Kidney epithelial cell (primary cell): ENCODE results near the gene SKOR2. TPM values are rescaled to one million over a fixed set of nuclear protein-coding genes. Genes with fewer than 3 reads are reported as not detected.

Experiments
- DNase-seq: peaks from one replicate; pipeline ENCODE4 v3.0.0-alpha.2; 2010; ENCODE audit warnings: low read depth
- H3K27me3 ChIP-seq: 2 replicates; pipeline ENCODE4 v1.6.0; 2011; ENCODE audit warnings: low read length; ENCODE audit not compliant: control insufficient read depth, insufficient read depth
- H3K36me3 ChIP-seq: 2 replicates; pipeline ENCODE4 v1.5.1; 2011; ENCODE audit warnings: low read length; ENCODE audit not compliant: control insufficient read depth, insufficient read depth
- H3K4me3 ChIP-seq: 2 replicates; pipeline ENCODE4 v1.5.1; 2011; ENCODE audit warnings: low read depth, mild to moderate bottlenecking, control low read depth, low read length
- CTCF ChIP-seq: IDR thresholded peaks from 2 replicates; pipeline ENCODE4 v1.5.1; 2011; ENCODE audit warnings: mild to moderate bottlenecking, moderate library complexity, low read length, control low read depth, inconsistent platforms; ENCODE audit not compliant: insufficient read depth, poor library complexity, severe bottlenecking
- total RNA-seq: library from RNA; depleted of rRNA; stranded (reverse); fragments of >200 nt; gene quantifications from 2 replicates; pipeline ENCODE4 v1.2.3, GENCODE V29; 2015

The SKOR2 gene
- total RNA-seq, 1 donor from 2014 or later: not detected

- no peaks in the 10 kb centered on the region for H3K27me3 ChIP-seq
- H3K4me3 ChIP-seq: no peak overlapping the region
- TF ChIP-seq CTCF: no peak
- no peak for DNase-seq
- no peaks in the 10 kb centered on the region for H3K36me3 ChIP-seq
Observed at GRCh38 chr18:47180765-47181164, 70.7 kb downstream of the SKOR2 start.

GRCh38 chr18:47179520-47179919 lies 71.9 kb downstream of the SKOR2 start:
- Histone ChIP-seq H3K4me3 (no peak overlapping the region), H3K27me3 (no peaks in the 10 kb centered on the region), H3K36me3 (no peaks in the 10 kb centered on the region)
- no peak for TF ChIP-seq CTCF
- no peak for DNase-seq

- peak; percentile 50 for DNase-seq
- no peaks in the 10 kb centered on the region for H3K36me3 ChIP-seq
- peak within 1 kb of the TSS; percentile 95 for H3K4me3 ChIP-seq
- no peaks in the 10 kb centered on the region for H3K27me3 ChIP-seq
- TF ChIP-seq CTCF: no peak
Observed at GRCh38 chr18:47175898-47176575, 75.4 kb downstream of the SKOR2 start, which contains the start of gene IER3IP1. TSS of gene IER3IP1 (minus strand) at chr18:47176364. CDS start at chr18:47176277, 87 bp downstream.

GRCh38 chr18:47175283-47175897 lies 76.1 kb downstream of the SKOR2 start:
- Histone ChIP-seq H3K4me3 (peak overlapping the region; percentile 95), H3K36me3 (no peaks in the 10 kb centered on the region), H3K27me3 (no peaks in the 10 kb centered on the region)
- DNase-seq: no peak
- TF ChIP-seq CTCF: no peak

- TF ChIP-seq CTCF: no peak
- no peaks in the 10 kb centered on the region for H3K36me3 ChIP-seq
- H3K27me3 ChIP-seq: no peaks in the 10 kb centered on the region
- H3K4me3 ChIP-seq: peak overlapping the region; percentile 95
- DNase-seq: no peak
Observed at GRCh38 chr18:47174545-47175116, 76.8 kb downstream of the SKOR2 start.
